Left kidney (tissue), 2 donors: ENCODE data around the gene STX1A. TPM values are rescaled to one million over a fixed set of nuclear protein-coding genes. Genes with fewer than 3 reads are reported as not detected.

Experiments
- DNase-seq: peaks from one replicate; pipeline ENCODE4 v3.0.0-alpha.2; 2013
- polyA plus RNA-seq: library from polyadenylated mRNA; unstranded; fragments of 120-200 nt; gene quantifications from one replicate; pipeline ENCODE4 v1.2.1, GENCODE V29; 2013; ENCODE audit not compliant: insufficient read length

The STX1A gene
- polyA plus RNA-seq, 1 donor: 8.0 TPM

DNA sequence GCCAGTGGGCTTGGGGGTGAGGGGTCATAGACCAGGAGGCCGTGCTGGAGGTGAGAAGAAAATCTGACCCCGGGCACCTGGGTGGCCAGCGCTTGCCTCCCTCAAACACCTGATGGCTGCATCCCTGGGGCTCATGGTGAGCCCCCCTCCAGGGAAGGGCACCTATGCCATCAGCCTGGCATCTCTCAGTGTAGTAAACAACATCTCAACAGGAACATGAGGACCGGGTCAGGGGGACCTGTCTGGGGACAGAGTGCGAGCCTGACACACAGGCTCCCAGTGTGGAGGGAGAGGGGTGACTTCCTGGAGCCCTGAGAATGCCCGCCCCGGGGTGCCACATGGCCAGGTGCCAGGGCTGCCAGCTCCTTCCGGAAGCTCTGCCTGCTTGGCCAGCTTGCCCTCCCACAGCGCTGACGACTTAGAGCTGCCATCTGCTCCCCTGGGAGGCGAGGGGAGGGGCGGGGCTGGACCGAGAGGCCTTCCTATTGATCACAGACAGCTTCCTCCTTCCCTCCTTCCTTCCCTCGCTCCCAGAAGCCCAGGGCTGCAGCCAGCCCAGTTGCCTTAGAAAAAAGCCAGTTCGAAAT is 12.3 kb downstream of the STX1A start:
- no peak for DNase-seq

GRCh38 chr7:73706126-73707044 is 13.1 kb downstream of the STX1A start:
- no peak for DNase-seq

- DNase-seq: no peak
Measured at GRCh38 chr7:73705551-73705920, 13.9 kb downstream of the STX1A start.

DNA sequence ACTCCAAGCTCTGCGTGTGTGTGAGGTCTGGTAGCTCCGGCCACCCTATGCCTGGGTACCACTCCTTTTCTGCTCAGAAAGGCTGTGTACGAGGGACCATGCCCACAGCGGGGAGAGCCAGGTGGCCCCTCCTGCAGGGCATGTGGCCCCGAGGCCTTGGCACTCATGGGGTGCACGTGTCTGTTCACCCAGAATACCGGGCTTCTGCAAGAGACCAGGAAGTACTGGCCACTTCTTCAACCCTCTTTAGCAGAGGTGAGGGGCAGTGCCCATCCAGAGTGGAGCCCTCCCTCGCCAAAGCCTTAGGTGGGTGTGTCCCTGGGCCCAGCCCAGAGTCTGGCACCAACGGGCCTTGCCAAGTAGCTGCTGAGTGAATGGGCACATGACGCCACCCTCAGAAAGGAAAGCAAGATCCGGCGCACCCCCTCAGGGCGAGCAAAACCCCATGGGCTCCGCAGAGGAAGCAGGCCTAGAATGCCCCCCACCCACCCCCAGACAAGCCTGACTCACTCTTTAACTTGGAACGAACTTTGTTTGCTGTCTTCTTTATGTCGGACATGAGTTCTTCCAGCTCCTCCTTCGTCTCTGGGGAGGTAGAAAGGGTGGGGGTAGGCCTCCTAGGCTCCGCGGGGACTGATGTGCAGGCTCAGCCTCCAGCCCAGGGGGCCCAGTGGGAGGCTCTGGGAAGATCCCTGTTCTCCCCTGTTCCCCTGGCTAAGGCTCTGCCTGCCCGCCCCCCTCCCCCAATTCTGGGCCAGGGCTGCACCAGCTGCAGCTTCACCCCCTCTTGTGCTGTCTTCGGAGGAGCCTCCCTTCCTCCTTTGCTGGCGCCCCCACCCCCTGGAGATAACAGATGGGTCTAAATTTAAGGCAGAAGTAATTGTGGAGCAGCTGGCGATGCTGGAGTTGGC is 14.6 kb downstream of the STX1A start:
- no peak for DNase-seq

DNA sequence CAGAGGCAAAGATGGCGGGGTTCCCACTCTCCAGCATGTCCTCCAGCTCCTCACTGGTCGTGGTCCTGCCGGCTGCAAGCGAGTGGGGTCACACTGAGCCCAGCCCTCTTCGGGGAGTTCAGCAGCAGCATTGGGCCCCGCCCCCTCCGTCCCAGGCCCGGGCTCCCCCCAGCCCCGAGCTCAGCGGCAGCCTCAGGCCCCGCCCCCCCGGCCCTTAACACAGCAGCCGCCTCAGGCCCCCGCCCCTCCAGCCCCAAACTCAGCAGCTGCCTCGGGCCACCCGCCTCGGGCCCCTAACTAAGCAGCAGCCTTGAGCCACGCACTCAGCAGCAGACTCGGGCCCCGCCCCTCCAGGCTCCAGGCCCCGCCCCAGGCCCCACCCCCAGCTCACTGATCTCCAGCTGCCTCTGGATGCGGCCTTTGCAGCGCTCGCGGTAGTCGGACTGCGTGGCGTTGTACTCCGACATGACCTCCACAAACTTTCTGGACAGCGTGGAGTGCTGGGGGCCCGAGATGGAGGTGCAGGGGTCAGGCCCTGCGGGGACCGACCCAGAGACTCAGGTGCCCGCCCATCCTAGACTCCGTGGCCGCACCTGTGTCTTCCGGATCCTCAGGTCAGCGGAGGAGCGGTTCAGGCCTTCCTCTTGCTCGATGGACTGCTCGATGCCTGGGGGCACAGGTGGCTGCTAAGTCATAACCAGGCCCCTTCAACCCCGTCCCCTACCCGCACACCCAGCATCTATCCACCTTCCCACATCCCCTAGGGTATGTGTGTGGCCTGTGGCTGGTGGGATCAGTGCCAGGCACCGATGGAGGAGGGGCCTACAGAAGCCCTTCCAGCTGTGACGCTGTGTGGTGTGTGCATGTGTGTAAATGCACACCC is 15.5 kb downstream of the STX1A start:
- peak; percentile 70 for DNase-seq

DNA sequence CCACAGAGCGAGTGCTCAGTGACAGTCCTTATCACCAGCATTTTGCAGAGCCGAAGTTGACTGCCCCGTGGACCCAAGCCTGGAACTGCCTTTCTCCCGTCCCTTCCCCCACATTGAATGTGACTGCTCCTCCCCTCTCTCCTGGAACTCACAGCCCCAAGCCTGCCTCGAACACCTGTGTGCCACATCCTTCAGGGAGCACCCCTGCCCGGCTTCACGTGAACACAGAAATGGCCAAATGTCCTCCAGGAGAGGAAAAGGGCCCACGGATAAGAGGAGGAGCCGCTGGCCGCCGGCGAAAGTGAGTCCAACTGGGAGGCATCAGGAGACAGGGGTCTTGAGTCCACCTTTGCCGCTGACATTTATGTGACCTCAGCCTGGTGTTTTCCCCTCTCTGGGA is 16.2 kb downstream of the STX1A start:
- DNase-seq: no peak

DNA sequence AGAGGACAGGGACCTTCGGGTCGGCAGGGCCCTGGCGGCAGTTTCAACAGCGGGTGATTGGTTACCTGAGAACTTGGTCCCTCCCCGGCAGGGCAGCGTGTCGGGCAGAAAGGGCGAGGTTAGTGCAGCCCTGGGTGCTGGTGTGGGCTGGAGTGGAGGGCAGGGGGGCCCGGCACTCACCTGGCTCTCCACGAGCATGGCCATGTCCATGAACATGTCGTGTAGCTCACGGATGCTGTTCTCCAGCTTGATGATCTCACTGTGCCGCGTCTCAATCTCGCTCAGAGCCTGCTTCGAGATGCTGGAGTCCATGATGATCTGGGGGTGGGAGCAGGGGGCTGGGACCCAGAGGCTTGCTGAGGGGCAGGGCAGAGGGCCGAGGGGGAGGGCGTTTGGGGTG is 16.8 kb downstream of the STX1A start:
- no peak for DNase-seq

- DNase-seq: no peak
Measured at GRCh38 chr7:73702226-73702625, 17.2 kb downstream of the STX1A start.

GRCh38 chr7:73701357-73701995 is 18.0 kb downstream of the STX1A start:
- no peak for DNase-seq

- DNase-seq: no peak
Measured at GRCh38 chr7:73700581-73701134, 18.8 kb downstream of the STX1A start.

GRCh38 chr7:73700069-73700423 is 19.4 kb downstream of the STX1A start:
- no peak for DNase-seq

- no peak for DNase-seq
Measured at GRCh38 chr7:73699370-73700068, 19.9 kb downstream of the STX1A start.

- no peak for DNase-seq
Measured at GRCh38 chr7:73698410-73698809, 21.1 kb downstream of the STX1A start.

DNA sequence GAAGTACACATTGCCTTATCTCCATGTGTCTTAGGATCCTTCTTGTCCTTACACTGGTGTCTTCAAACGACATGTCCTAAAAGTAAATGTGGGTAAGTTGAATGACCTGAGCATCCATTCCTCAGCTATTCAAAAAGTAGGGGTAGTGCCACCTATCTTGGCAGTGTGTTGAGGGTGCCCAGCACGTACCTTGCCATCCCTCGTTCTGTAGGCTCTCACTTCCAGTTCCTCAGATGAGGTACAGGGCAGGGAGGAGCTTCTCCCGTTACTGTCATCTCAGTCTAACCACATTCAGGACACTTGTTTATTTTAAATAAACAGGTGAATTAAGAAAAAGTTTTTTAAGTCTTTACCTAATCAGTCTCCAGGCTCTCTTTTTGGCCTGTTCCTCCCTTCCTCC is 23.1 kb downstream of the STX1A start:
- DNase-seq: no peak

DNA sequence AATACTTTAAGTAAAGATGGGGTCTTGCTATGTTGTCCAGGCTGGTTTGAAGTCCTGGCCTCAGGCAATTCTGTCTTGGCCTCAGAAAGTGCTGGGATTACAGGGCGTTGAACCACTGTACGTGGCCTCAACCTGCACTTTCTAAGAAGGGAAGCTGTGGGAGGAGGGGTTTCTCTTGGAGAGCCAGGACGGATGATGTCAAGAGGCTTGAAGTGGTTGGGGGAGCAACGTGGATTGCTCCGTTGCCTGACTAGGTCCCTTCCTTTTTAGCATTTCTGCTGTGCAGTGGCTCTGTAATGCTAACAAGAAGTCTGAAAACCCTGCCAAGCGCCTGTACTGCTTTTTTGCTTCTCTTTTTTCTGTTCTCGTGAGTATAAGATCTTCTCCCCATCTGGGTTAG is 28.8 kb downstream of the STX1A start:
- no peak for DNase-seq

DNA sequence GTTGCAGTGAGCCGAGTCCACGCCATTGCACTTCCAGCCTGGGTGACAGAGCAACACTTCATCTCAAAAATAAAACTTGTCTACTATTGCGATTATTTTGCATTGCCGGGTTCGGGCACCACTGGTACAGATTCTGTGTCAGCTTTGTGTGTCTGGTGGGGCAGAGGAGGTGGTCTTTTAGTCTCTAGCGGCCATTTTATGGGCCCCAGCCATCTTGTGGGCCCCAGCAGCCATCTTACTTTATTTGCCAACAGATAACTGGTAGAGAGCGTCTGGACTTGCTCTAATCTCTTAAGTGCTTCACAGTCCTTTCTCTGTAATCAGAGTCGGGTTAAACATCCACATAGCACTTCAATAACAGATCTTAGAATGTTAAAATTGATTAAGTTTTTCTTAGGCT is 31.2 kb downstream of the STX1A start:
- DNase-seq: no peak

- DNase-seq: no peak
Measured at GRCh38 chr7:73685311-73685710, 34.2 kb downstream of the STX1A start.

- no peak for DNase-seq
Measured at GRCh38 chr7:73683788-73684693, 35.4 kb downstream of the STX1A start.
